HG03521 (cell line): ENCODE data around the gene CDKN2B-AS1.

Source experiments
- ATAC-seq: cut with Tn5 transposase; IDR thresholded peaks from one replicate; pipeline ENCODE4 v1.9.1; 2021; ENCODE audit warnings: mild to moderate bottlenecking, moderate library complexity; ENCODE audit not compliant: unreplicated experiment

The CDKN2B-AS1 gene

GRCh38 chr9:22078081-22078480, 83.5 kb downstream of the CDKN2B-AS1 start:
- no peak for ATAC-seq

- ATAC-seq = peak; percentile 67
Measured at GRCh38 chr9:22079873-22080341, 85.3 kb downstream of the CDKN2B-AS1 start.

GRCh38 chr9:22084336-22085035, 89.9 kb downstream of the CDKN2B-AS1 start:
- no peak for ATAC-seq

- ATAC-seq = no peak
Measured at GRCh38 chr9:22088053-22088716, 93.6 kb downstream of the CDKN2B-AS1 start.

- ATAC-seq = no peak
Measured at GRCh38 chr9:22088717-22089061, 94.1 kb downstream of the CDKN2B-AS1 start.

- ATAC-seq = no peak
Measured at GRCh38 chr9:22097707-22098106, 103.1 kb downstream of the CDKN2B-AS1 start.

- ATAC-seq = no peak
Measured at GRCh38 chr9:22098643-22099332, 104.2 kb downstream of the CDKN2B-AS1 start.

- no peak for ATAC-seq
Measured at GRCh38 chr9:22100626-22101025, 106.0 kb downstream of the CDKN2B-AS1 start.

- no peak for ATAC-seq
Measured at GRCh38 chr9:22102146-22103053, 107.8 kb downstream of the CDKN2B-AS1 start.

GRCh38 chr9:22103685-22104575, 109.3 kb downstream of the CDKN2B-AS1 start:
- ATAC-seq = no peak

GRCh38 chr9:22105005-22105722, 110.6 kb downstream of the CDKN2B-AS1 start:
- peak; percentile 92 for ATAC-seq

GRCh38 chr9:22107202-22108045, 112.8 kb downstream of the CDKN2B-AS1 start:
- ATAC-seq = no peak

- ATAC-seq = no peak
Measured at GRCh38 chr9:22108581-22109370, 114.2 kb downstream of the CDKN2B-AS1 start.

GRCh38 chr9:22111176-22111953, 116.8 kb downstream of the CDKN2B-AS1 start:
- no peak for ATAC-seq

GRCh38 chr9:22111954-22112247, 117.3 kb downstream of the CDKN2B-AS1 start:
- no peak for ATAC-seq

- no peak for ATAC-seq
Measured at GRCh38 chr9:22112870-22113821, 118.6 kb downstream of the CDKN2B-AS1 start.
